ENCODE measurements around the gene PDE8A.

PDE8A gene

DNA sequence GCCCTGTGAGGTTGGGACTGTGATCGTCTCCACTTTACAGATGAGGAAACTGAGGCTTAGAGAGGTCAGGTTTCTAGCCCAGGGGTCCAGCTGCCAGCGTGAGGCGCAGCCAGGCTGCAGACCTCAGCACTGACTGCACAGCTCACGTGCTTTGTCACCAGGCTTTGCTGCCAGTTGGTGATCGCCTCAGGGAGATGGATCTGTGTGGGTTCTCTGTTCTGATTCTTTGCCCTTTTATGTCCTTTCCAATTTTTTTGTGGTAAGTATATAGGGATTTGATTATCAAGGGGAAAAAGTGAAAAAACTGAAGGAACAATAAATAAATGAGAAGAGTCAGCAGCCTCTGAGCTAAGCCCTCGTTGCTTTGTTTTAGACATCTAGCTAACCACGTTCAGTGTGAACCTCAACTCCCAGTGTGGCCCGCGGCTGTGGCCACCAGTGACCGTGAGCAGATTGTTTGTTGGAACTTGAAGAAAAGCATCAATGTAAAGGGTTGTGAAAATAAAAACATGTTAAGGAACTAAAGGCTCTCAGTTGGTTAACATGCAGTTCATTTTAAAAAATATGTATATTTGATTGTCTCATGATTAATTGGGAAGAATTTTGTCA is 117.6 kb downstream of the PDE8A start:
- DNase-seq: no peak

GRCh38 chr15:85100186-85100937 is 118.7 kb downstream of the PDE8A start:
- peak; percentile 78 for DNase-seq

GRCh38 chr15:85104584-85104983 is 122.9 kb downstream of the PDE8A start:
- DNase-seq: no peak

- DNase-seq: no peak
Measured at GRCh38 chr15:85108136-85108535, 126.5 kb downstream of the PDE8A start.

DNA sequence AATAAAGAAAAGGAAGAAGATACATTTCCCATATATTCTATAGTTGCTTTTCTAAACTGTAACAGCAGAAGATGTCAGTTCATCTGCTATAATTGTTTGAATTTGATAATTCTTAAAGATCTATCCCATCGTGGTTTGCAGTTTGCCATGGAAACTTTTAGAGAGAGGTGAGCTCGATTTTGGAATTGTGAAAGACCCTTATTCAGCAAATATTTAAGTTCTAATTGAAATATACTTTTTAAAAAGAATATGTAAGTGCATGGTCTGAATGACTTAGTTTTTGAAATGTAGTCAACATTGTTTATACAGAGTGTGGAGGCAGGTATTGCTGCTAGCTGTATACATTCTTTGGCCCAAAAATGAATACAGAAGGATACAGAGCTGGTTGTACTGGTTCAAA is 127.7 kb downstream of the PDE8A start:
- no peak for DNase-seq

DNA sequence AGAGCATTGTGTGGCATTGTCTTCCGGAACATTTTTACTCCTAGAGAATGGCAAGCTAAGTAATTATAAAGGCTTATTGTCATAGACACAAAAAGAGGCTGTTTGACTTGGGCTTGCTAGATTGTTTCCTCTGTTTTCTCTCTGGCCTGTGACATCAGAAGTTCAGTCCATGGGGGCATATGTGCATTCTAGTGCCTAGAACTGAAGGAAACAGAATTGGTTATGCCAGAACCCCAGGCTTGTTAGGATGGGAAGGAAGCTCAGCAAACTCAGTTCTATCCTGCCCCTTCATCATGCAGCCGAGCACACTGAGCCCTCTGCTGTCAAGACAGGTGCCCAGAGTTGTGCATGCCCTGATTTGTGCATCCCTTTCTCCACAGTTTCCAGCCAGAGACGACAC is 131.3 kb downstream of the PDE8A start:
- DNase-seq: no peak

- no peak for DNase-seq
Measured at GRCh38 chr15:85114886-85115285, 133.2 kb downstream of the PDE8A start.

GRCh38 chr15:85116066-85116465 is 134.4 kb downstream of the PDE8A start:
- DNase-seq: no peak

DNA sequence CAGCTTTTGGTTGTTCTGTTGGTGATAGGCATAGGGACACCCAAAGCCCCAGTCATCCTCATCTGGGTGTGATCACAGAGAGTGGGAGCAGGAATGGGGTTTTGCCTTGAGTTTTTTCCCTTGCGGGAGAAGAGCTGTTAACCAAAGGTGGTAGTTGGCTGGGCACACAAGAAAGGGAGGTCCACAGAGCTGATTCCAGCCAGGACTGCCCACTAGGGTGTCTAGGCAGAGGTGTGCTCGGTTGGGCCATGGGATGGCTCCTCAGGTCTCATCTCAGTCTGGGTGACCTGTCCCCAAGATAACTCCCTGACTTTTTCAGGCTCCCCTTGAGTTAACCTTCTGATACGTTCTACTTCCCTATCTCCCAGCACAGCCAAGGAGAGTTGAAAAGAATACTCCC is 134.8 kb downstream of the PDE8A start:
- no peak for DNase-seq

- no peak for DNase-seq
Measured at GRCh38 chr15:85116925-85117646, 135.4 kb downstream of the PDE8A start.

DNA sequence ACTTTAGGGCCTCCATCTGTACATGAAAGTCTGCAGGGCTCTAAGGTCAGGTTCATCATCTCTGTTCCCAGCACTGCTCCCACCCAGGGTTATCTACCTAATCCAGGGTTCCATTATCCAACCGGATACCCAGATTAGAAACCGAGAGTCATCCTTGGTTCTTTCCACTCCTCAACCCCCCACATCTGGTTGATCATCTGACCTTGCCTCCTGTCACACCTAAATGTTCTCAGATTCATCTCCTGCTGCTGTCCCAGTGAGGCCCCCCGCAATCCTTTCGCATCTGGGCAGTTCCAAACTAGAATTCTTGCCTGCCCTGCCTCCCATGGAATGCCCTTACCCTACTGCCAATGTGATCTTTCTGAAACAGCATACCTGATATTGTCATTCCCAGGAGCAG is 136.5 kb downstream of the PDE8A start:
- no peak for DNase-seq

DNA sequence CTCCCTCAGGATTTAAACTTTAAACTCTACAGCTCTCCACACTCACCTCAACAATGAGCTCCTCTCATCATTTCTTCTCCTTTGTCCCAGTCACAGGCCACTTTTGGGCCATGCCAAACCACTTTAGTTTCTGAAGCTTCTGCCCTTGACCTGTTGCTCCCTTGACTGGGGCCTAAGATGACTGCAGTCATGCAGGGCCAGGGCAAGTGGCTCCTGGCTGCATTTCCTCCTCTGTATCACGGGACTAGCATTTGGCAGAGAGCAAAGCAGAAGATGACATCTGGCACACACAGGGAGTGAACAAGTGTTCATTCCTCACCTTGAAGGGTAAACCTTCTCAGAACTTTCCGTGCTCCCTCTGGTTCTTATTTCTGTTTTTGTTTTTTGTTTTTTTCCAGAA is 136.9 kb downstream of the PDE8A start:
- DNase-seq: no peak

DNA sequence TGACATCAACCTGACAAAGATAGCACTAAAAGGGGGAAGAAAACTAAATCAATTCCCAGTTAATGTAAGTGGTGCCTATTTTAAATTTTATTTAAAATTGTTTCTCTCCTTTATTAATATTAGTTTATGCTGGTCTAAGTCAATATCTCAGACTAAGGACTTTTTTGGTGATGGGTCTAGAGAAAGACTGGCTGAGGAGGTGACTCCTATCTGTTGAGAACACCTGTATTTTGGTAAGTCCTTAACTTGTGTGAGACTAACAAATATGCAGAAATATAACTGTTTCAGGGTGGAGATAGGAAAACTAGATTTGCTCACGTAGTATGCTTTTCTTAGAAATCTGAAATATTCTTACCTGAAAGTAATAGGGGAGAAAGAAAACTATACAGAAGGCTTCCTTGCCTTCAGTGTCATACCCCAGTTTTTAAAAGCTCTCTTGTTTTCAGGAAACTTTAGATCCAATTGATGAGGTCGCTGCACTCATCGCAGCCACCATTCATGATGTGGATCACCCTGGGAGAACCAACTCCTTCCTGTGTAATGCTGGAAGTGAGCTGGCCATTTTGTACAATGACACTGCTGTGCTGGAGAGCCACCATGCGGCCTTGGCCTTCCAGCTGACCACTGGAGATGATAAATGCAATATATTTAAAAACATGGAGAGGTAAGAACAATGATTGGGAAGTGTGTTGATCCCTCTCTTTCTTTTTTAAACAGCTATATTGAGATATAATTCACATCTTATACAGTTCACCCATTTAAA is 138.9 kb downstream of the PDE8A start:
- no peak for DNase-seq

DNA sequence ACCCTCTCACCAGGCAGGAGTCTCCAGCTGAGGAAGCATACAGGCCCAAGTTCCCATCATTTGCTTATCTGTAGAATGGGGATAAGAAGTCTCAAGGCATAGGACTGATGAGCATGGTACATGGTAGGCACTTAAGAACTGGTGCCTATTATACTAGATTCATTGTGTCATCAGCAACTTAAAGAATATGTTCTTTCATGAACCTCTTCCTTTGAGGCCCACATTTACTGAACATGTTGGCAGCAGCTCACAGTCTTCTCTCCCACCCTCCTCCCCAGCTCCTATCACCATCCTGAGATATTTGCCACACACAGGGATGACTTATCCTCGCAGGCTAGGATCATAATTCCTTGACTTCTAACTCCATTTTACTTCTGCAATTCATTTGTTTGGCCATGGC is 142.5 kb downstream of the PDE8A start:
- DNase-seq: no peak

GRCh38 chr15:85125056-85125661 is 143.5 kb downstream of the PDE8A start:
- no peak for DNase-seq

DNA sequence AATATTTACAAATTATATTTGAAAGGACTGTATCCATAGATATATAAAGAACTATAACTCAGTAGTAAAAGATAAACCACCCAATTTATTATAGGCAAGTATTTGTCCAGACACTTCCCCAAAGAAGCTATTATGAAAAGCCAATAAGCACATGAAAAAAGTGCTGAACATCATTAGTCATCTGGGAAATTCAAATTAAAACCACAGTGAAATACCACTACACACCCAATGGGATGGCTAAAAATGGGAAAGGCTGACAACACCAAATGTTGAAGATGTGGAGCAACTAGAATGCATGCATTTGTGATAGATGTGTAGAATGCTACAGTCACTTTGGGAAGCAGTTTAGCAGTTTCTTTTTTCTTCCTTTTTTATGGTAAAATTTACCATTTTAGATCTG is 147.0 kb downstream of the PDE8A start:
- DNase-seq: no peak

- no peak for DNase-seq
Measured at GRCh38 chr15:85129881-85130280, 148.2 kb downstream of the PDE8A start.

- DNase-seq: no peak
Measured at GRCh38 chr15:85131915-85132314, 150.3 kb downstream of the PDE8A start.

- DNase-seq: peak; percentile 11
Measured at GRCh38 chr15:85133709-85134108, 152.1 kb downstream of the PDE8A start.

DNA sequence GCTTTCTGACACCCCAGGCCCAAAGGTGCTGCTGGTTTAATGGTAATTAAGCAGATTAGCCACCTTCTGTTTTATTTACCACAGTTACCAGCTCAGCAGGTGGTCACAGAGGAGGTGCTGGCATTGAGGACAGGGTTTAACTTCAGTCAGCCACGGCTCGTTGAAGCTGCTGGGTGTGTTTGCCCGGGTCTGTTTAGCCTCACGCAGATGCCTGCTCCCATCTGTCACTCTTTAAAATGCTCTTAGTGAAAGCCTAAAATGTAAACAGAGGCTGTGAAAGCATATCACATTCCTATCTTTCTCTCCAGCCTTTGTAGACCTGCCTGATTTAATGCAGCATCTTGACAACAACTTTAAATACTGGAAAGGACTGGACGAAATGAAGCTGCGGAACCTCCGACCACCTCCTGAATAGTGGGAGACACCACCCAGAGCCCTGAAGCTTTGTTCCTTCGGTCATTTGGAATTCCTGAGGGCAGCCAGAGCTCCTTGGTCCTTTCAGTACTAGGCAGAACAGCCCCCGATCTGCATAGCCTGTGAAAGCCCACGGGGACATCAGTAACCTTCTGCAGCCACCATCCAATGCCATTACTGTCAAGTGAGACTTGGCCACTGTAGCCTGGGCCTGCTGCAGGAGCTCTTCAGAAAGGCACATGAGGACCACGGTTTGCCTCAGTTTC is 156.0 kb downstream of the PDE8A start:
- DNase-seq: peak; percentile 56

DNA sequence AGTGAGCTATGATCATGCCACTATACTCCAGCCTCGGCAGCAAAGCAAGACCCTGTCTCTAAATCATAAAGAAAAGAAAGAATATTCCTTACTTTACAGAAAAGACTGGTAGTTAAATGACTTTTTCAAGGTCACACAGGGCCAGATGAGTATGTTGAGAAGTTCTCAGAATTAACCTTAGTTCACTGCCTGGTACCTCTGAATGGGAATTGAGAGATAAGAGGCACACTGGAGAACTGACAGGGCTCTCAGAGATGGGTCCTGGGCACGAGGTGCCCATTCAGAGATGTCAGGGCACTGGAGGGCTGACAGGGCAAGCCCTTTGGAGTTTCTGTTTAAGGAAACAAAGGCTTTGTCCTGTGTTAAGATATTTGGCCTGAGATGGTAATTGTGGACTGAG is 157.7 kb downstream of the PDE8A start:
- DNase-seq: no peak

DNA sequence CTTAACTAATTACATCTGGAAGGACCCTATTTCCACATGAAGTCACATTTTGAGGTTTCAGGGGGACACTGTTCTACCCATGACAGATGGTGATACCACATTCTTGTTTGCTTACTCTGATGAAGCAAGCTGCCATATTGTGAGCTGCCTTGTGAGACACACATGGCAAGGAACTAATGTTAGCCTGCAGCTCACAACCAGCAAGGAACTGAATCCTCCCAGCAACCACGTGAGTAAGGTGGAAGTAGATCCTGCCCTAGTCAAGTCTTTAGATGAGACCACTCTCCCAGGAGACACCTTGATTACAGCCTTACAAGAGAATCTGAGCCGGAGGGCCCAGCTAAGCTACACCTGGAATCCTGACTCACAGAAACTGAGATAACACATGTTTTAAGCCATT is 160.1 kb downstream of the PDE8A start:
- no peak for DNase-seq

All from DMS79 treated with DMSO at 0.1 percent for 48 hours (cell line).